ENCODE results near the gene AMFR.
A peak's percentile ranks its signal among the peaks of the same experiment; 100 is the strongest.
"Not testable (repeated sequence)": the region's sequence is repeated elsewhere in the genome, so short reads cannot be mapped to it uniquely, and the experiment has no call there.

Gene AMFR

GRCh38 chr16:56396724-56397123 lies 28.6 kb downstream of the AMFR start:
- DNase-seq, result not testable (repeated sequence)

GRCh38 chr16:56389554-56389953 lies 35.8 kb downstream of the AMFR start:
- no peak for DNase-seq

GRCh38 chr16:56388209-56388608 lies 37.1 kb downstream of the AMFR start:
- DNase-seq, result no peak

GRCh38 chr16:56387396-56387795 lies 37.9 kb downstream of the AMFR start:
- DNase-seq, result no peak

GRCh38 chr16:56384074-56384721 lies 41.1 kb downstream of the AMFR start:
- DNase-seq, result no peak

- no peak for DNase-seq
Observed at GRCh38 chr16:56382901-56383355, 42.4 kb downstream of the AMFR start.

GRCh38 chr16:56382459-56382858 lies 42.9 kb downstream of the AMFR start:
- DNase-seq, result no peak

- not testable (repeated sequence) for DNase-seq
Observed at GRCh38 chr16:56380778-56381485, 44.4 kb downstream of the AMFR start.

- DNase-seq, result not testable (repeated sequence)
Observed at GRCh38 chr16:56379044-56379443, 46.3 kb downstream of the AMFR start.

GRCh38 chr16:56375792-56376191 lies 49.6 kb downstream of the AMFR start:
- DNase-seq, result not testable (repeated sequence)

- peak; percentile 57 for DNase-seq
Observed at GRCh38 chr16:56373003-56373402, 52.3 kb downstream of the AMFR start.

GRCh38 chr16:56372013-56372634 lies 53.2 kb downstream of the AMFR start:
- no peak for DNase-seq

- DNase-seq, result no peak
Observed at GRCh38 chr16:56371660-56371937, 53.7 kb downstream of the AMFR start.

GRCh38 chr16:56370875-56371659 lies 54.3 kb downstream of the AMFR start:
- DNase-seq, result no peak

GRCh38 chr16:56370185-56370874 lies 55.0 kb downstream of the AMFR start:
- no peak for DNase-seq

- DNase-seq, result no peak
Observed at GRCh38 chr16:56369202-56369601, 56.1 kb downstream of the AMFR start.

GRCh38 chr16:56368545-56368944 lies 56.8 kb downstream of the AMFR start:
- DNase-seq, result no peak

- DNase-seq, result no peak
Observed at GRCh38 chr16:56367764-56368163, 57.6 kb downstream of the AMFR start.

GRCh38 chr16:56366945-56367344 lies 58.4 kb downstream of the AMFR start:
- no peak for DNase-seq

GRCh38 chr16:56365552-56365951 lies 59.8 kb downstream of the AMFR start:
- DNase-seq, result no peak

GRCh38 chr16:56364865-56365264 lies 60.5 kb downstream of the AMFR start:
- no peak for DNase-seq
